GM12892 (cell line): ENCODE results near the gene CA9.

Source experiments
- POLR2A ChIP-seq: IDR thresholded peaks from 2 replicates; pipeline ENCODE4 v1.6.1; 2011; ENCODE audit warnings: low read depth, low read length, control low read depth
- POLR2AphosphoS5 ChIP-seq: IDR thresholded peaks from 2 replicates; pipeline ENCODE4 v1.6.1; 2011; ENCODE audit warnings: low read depth, low read length, control low read depth

- no peak for TF ChIP-seq POLR2A
- no peak for TF ChIP-seq POLR2AphosphoS5
These were observed 5.4 kb downstream of the CA9 start for GRCh38 chr9:35679091-35679490.
